ENCODE data around the gene ADNP2.

The ADNP2 gene

DNA sequence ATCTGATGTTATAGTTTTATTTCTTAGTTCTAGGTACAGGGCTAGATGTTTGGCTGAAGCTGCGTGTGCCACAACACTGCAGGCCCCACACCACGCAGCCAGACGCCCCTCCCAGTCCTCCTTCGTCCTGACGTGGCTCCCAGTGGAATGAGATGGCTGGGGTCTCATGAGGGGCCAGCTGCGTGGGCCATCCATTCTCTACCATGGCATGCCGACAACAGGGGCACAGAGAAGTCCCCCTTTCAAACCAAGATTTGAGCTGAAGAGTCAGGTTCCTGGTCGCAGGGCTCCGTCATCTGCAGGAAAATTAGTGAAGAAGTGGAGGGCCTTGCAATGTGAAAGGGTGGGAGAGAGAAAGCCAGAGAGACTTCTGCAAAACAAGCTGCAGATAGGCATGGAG, 73.8 kb downstream of the ADNP2 start:
- peak overlapping the region; percentile 23 to 83 (median 69) for H3K27ac Mint-ChIP-seq
- peaks cover 4% of the 10 kb centered on the region for H3K27me3 Mint-ChIP-seq (ENCODE audit: low read depth)
- no peaks in the 10 kb centered on the region for H3K9me3 Mint-ChIP-seq

DNA sequence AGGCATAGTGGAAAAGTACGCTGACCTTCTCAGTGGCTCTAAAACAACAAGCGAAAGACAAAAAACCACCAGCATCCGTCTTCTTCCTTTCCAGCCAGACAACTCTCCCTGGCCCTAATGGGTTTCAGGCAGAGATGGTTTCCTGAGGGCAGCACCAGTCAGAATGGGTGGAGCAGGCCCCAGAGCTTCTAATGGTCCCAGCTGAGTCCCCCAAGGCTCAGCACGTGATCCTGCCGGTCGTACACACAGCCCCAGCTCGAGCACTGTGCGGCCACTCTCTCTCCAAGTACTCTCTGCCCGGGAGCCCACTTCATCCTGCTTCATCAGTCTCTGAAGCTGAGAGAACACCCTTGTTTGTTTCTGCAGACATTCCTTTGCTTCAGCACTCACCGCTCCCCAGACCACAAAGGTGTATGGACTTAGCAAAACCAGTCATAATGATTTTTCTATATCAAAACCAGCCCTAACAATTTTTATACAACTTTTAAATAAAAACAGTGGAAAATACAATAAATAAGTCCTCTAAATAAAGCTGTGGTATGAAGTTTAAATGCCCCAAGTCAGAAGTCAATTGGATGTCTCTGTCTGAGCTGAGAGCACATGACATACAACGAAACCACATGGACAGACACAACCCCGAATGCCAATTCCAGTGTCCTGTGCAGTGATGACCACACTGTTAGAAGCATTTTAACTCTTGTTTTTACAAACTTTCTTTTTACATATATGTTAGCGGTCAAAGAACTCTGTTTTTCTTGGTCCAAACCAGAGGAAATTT, 74.4 kb downstream of the ADNP2 start:
- no peaks in the 10 kb centered on the region for H3K9me3 Mint-ChIP-seq
- peaks cover 4% of the 10 kb centered on the region for H3K36me3 Mint-ChIP-seq (ENCODE audit: low read depth)
- H3K27me3 Mint-ChIP-seq (ENCODE audit: low read depth): peaks cover 4% of the 10 kb centered on the region
- peak overlapping the region; percentile 23 to 83 (median 69) for H3K27ac Mint-ChIP-seq
- TF ChIP-seq, protein P1, sequence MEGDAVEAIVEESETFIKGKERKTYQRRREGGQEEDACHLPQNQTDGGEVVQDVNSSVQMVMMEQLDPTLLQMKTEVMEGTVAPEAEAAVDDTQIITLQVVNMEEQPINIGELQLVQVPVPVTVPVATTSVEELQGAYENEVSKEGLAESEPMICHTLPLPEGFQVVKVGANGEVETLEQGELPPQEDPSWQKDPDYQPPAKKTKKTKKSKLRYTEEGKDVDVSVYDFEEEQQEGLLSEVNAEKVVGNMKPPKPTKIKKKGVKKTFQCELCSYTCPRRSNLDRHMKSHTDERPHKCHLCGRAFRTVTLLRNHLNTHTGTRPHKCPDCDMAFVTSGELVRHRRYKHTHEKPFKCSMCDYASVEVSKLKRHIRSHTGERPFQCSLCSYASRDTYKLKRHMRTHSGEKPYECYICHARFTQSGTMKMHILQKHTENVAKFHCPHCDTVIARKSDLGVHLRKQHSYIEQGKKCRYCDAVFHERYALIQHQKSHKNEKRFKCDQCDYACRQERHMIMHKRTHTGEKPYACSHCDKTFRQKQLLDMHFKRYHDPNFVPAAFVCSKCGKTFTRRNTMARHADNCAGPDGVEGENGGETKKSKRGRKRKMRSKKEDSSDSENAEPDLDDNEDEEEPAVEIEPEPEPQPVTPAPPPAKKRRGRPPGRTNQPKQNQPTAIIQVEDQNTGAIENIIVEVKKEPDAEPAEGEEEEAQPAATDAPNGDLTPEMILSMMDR (IDR thresholded peaks at IDR 0.05; ENCODE audit: unreplicated experiment in 3 of 3): no peak
- no peak overlapping the region for H3K4me3 Mint-ChIP-seq
- peaks cover 17% of the 10 kb centered on the region for H3K4me1 Mint-ChIP-seq

More for the DNA sequence above, 73.8 kb downstream of the ADNP2 start:
- Mint-ChIP-seq H3K4me1 (peaks cover 17% of the 10 kb centered on the region), H3K4me3 (no peak overlapping the region), H3K36me3 (ENCODE audit: low read depth) (peaks cover 4% of the 10 kb centered on the region)
- TF ChIP-seq, protein P1 (IDR thresholded peaks at IDR 0.05; ENCODE audit: unreplicated experiment in 3 of 3): no peak

DNA sequence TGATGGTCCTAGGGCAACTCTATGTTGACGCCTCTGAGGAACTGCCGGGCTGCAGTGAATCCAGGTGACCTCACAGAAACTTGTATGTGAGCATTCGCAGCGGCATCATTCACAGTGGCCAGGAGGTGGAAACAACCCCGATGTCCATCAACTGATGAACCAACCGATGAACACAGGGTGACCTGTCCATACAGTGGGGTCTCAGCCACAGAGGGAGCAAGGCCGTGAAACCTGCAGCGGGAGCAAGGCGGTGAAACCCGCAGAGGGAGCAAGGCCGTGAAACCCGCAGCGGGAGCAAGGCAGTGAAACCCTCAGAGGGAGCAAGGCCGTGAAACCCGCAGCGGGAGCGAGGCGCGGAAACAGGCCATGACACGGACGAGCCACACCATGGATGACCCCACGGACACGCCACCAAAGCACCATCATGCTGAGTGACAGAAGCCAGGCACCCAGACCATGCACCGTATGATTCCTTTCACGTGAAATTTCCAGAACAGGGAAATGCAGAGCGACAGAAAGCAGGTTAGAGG, 75.2 kb downstream of the ADNP2 start:
- Mint-ChIP-seq H3K4me1 (peaks cover 17% of the 10 kb centered on the region), H3K4me3 (no peak overlapping the region), H3K9me3 (no peaks in the 10 kb centered on the region), H3K27me3 (ENCODE audit: low read depth) (peaks cover 4% of the 10 kb centered on the region), H3K36me3 (ENCODE audit: low read depth) (peaks cover 4% of the 10 kb centered on the region), H3K27ac (peak overlapping the region; percentile 23 to 83 (median 69))
- TF ChIP-seq, protein P1 (IDR thresholded peaks at IDR 0.05; ENCODE audit: unreplicated experiment in 3 of 3): no peak

DNA sequence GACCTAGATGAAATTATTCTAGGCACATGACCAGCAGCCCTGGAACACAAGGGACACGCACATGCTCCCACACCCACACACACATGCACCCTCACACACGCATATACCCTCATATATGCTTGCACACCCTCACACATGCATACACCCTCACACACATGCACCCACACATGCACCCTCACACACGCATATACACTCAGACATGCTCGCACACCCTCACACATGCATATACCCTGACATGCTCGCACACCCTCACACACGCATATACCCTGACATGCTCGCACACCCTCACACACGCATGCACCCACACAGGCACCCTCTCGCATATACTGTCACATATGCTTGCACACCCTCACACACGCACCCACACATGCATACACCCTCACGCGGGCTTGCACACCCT, 76.5 kb downstream of the ADNP2 start:
- peak overlapping the region in 1 of 3 experiments; percentile 66 for H3K27ac Mint-ChIP-seq

DNA sequence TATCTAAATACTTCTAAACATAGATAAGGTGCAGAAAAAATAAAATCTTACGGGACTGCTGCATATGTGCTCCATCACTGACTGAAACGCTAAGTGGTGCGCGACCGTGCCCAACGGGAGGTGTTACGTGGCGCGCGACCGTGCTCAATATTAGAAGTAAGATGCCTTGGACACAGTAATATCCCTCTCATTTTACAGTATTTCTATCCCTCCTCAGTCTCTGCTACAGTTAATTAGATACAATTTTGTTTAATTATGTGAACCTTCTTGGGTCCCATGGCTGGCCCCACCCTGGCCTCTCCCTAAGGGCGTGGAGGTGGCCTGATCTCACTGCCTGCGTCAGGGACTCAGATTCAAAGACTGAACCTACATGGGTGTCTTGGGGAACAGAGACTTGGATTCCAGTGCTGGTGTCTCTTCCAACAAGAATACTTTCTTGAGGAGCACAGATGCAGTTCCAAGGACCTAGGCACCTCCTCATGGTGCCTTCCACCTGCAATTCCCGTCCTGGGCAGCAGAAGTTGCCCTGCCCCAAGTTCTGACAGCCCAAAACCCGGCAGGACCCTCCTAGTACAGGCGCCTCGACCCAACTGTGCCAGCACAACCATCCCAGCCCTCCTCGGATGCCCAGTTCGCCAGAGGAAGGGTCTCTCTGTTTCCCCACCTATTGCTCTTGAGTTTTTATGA, 79.0 kb downstream of the ADNP2 start:
- H3K27ac Mint-ChIP-seq: peak overlapping the region in 2 of 3 experiments; percentile 57 to 91
- H3K9me3 Mint-ChIP-seq: no peaks in the 10 kb centered on the region
- no peak overlapping the region for H3K4me3 Mint-ChIP-seq
- TF ChIP-seq, protein P1 (IDR thresholded peaks at IDR 0.05; ENCODE audit: unreplicated experiment in 3 of 3): no peak
- peaks cover 4% of the 10 kb centered on the region for H3K27me3 Mint-ChIP-seq (ENCODE audit: low read depth)
- H3K36me3 Mint-ChIP-seq (ENCODE audit: low read depth): peaks cover 6% of the 10 kb centered on the region
- peaks cover 12% of the 10 kb centered on the region for H3K4me1 Mint-ChIP-seq

More for the DNA sequence above, 76.5 kb downstream of the ADNP2 start:
- peaks cover 19% of the 10 kb centered on the region for H3K4me1 Mint-ChIP-seq
- no peaks in the 10 kb centered on the region for H3K9me3 Mint-ChIP-seq
- H3K36me3 Mint-ChIP-seq (ENCODE audit: low read depth): peaks cover 6% of the 10 kb centered on the region
- H3K4me3 Mint-ChIP-seq: no peak overlapping the region
- peaks cover 4% of the 10 kb centered on the region for H3K27me3 Mint-ChIP-seq (ENCODE audit: low read depth)
- TF ChIP-seq, protein P1 (IDR thresholded peaks at IDR 0.05; ENCODE audit: unreplicated experiment in 3 of 3): no peak

Measured in nephron (organoid).